H1 (cell line): ENCODE data around the gene PRRG4. TPM values are rescaled to one million over a fixed set of nuclear protein-coding genes. Genes with fewer than 3 reads are reported as not detected.
A peak's percentile ranks its signal among the peaks of the same experiment; 100 is the strongest.

ENCODE experiments used
- CTCF ChIA-PET: fragments of 300-600 bp; sonication (Branson Sonifier 250); formaldehyde crosslinking; loops from one replicate; lab custom pipeline; 2021; ENCODE audit not compliant: partially characterized antibody; lab: Charles Lee
- POLR2A ChIA-PET: fragments of 300-600 bp; sonication (Branson Sonifier 250); formaldehyde crosslinking; loops from one replicate; lab custom pipeline; 2021; ENCODE audit warnings: inconsistent platforms; ENCODE audit not compliant: partially characterized antibody; lab: Charles Lee
- DNase-seq, 2 experiments: peaks; one replicate each; pipeline versions ENCODE4 v3.0.0 to v3.0.0-alpha.2; 2010 to 2022; ENCODE audit warnings: low spot score in 2 of 2, low read depth in 1 of 2, mixed read lengths in 1 of 2
- FAIRE-seq: peaks from 2 replicates; lab custom pipeline; 2011; peaks lifted over from hg19 to GRCh38; lab: Jason Lieb, UNC
- H2AFZ ChIP-seq: 2 replicates; pipeline ENCODE4 v1.8.1; 2012; ENCODE audit warnings: low read length, inconsistent platforms
- H2AK5ac ChIP-seq: 2 replicates; pipeline ENCODE4 v1.6.1; 2013; ENCODE audit warnings: low read depth, low read length
- H2BK120ac ChIP-seq: replicated peaks from 2 replicates; pipeline ENCODE3; 2013; ENCODE audit warnings: low read depth, low read length, inconsistent platforms
- H2BK12ac ChIP-seq: 2 replicates; pipeline ENCODE4 v1.6.1; 2013; ENCODE audit warnings: low read depth, low read length
- H2BK15ac ChIP-seq: 2 replicates; pipeline ENCODE4 v1.6.1; 2013; ENCODE audit warnings: low read length
- H2BK20ac ChIP-seq: 2 replicates; pipeline ENCODE4 v1.6.1; 2013; ENCODE audit warnings: low read length
- H2BK5ac ChIP-seq: 2 replicates; pipeline ENCODE4 v1.6.1; 2013; ENCODE audit warnings: low read depth, low read length
- H3K14ac ChIP-seq: 2 replicates; pipeline ENCODE4 v1.6.1; 2013; ENCODE audit warnings: inconsistent platforms; ENCODE audit not compliant: insufficient read length
- H3K18ac ChIP-seq: 2 replicates; pipeline ENCODE4 v1.6.1; 2013; ENCODE audit warnings: low read length; ENCODE audit errors: extremely low read depth
- H3K23ac ChIP-seq: 2 replicates; pipeline ENCODE4 v1.6.1; 2013; ENCODE audit warnings: inconsistent platforms; ENCODE audit not compliant: insufficient read length
- H3K23me2 ChIP-seq: 2 replicates; pipeline ENCODE4 v1.6.1; 2013; ENCODE audit warnings: low read depth, low read length
- H3K27ac ChIP-seq: 2 replicates; pipeline ENCODE4 v1.6.1; 2011; ENCODE audit warnings: low read depth, low read length, inconsistent platforms
- H3K27me3 ChIP-seq, 4 experiments: replicated peaks in 1 of 4; 1 replicate in 1 of 4; 2 replicates in 3 of 4; pipeline versions ENCODE4 v1.6.1 to v1.8.1; 2011 to 2013; ENCODE audit warnings: low read length in 3 of 4, mild to moderate bottlenecking in 3 of 4, inconsistent platforms in 2 of 4, mixed read lengths in 2 of 4, moderate library complexity in 1 of 4; ENCODE audit not compliant: control insufficient read depth in 3 of 4, insufficient read depth in 3 of 4; ENCODE audit errors: extremely low read depth in 1 of 4
- H3K36me3 ChIP-seq, 4 experiments: 2 replicates each; pipeline versions ENCODE4 v1.6.1 to v1.8.1; 2011 to 2013; ENCODE audit warnings: mild to moderate bottlenecking in 4 of 4, low read length in 3 of 4, moderate library complexity in 2 of 4, control low read depth in 1 of 4, inconsistent platforms in 1 of 4; ENCODE audit not compliant: insufficient read depth in 4 of 4, control insufficient read depth in 2 of 4
- H3K4ac ChIP-seq: replicated peaks from 2 replicates; pipeline ENCODE3; 2013; ENCODE audit warnings: low read length, low read depth, mixed read lengths, inconsistent platforms; ENCODE audit not compliant: insufficient read length
- H3K4me1 ChIP-seq, 4 experiments: replicated peaks in 1 of 4; 1 replicate in 1 of 4; 2 replicates in 3 of 4; pipeline versions ENCODE4 v1.6.1 to v1.8.1; 2011 to 2013; ENCODE audit warnings: low read length in 3 of 4, inconsistent platforms in 2 of 4, mixed read lengths in 1 of 4; ENCODE audit not compliant: insufficient read depth in 4 of 4, control insufficient read depth in 3 of 4
- H3K4me2 ChIP-seq, 2 experiments: 2 replicates each; pipeline versions ENCODE4 v1.6.1 to v1.8.1; 2011 to 2013; ENCODE audit warnings: low read depth in 2 of 2, low read length in 2 of 2, control low read depth in 1 of 2, inconsistent platforms in 1 of 2, mild to moderate bottlenecking in 1 of 2; ENCODE audit not compliant: insufficient read depth in 1 of 2
- H3K4me3 ChIP-seq, 4 experiments: fragments of 200-600, 300-600 bp in 1 of 4; sonication (generic), shearing (Covaris generic), sonication (Bioruptor Twin) in 1 of 4; 2 replicates each; pipeline versions ENCODE4 v1.5.1 to v1.8.1; 2011 to 2016; ENCODE audit warnings: low read length in 4 of 4, low read depth in 3 of 4, control low read depth in 2 of 4, inconsistent platforms in 2 of 4, mild to moderate bottlenecking in 2 of 4, mixed read lengths in 1 of 4, moderate library complexity in 1 of 4; ENCODE audit not compliant: insufficient read depth in 2 of 4; ENCODE audit errors: extremely low read depth in 1 of 4
- H3K56ac ChIP-seq: replicated peaks from 2 replicates; pipeline ENCODE3; 2013; ENCODE audit warnings: low read depth, mild to moderate bottlenecking, mixed read lengths, low read length, inconsistent platforms; ENCODE audit not compliant: insufficient read length
- H3K79me1 ChIP-seq: 2 replicates; pipeline ENCODE4 v1.6.1; 2013; ENCODE audit warnings: low read depth, low read length, control low read depth
- H3K79me2 ChIP-seq, 2 experiments: 2 replicates each; pipeline versions ENCODE4 v1.6.1 to v1.8.1; 2012 to 2013; ENCODE audit warnings: low read length in 2 of 2, mild to moderate bottlenecking in 2 of 2, inconsistent platforms in 1 of 2; ENCODE audit not compliant: insufficient read depth in 2 of 2, control insufficient read depth in 1 of 2
- H3K9ac ChIP-seq, 4 experiments: replicated peaks in 1 of 4; 1 replicate in 1 of 4; 2 replicates in 3 of 4; pipeline versions ENCODE4 v1.6.1 to v1.8.1; 2011 to 2013; ENCODE audit warnings: low read depth in 3 of 4, low read length in 3 of 4, control low read depth in 2 of 4, mild to moderate bottlenecking in 2 of 4, moderate library complexity in 2 of 4, inconsistent platforms in 1 of 4; ENCODE audit errors: extremely low read depth in 1 of 4
- H3K9me3 ChIP-seq, 2 experiments: 2 replicates each; pipeline versions ENCODE4 v1.6.1 to v1.8.1; 2012 to 2013; ENCODE audit warnings: mild to moderate bottlenecking in 2 of 2, moderate library complexity in 2 of 2, control low read depth in 1 of 2, inconsistent platforms in 1 of 2, low read depth in 1 of 2, low read length in 1 of 2, mixed read lengths in 1 of 2; ENCODE audit not compliant: insufficient read depth in 2 of 2
- H4K20me1 ChIP-seq, 2 experiments: replicated peaks in 1 of 2; 2 replicates each; pipeline versions ENCODE3 to v1.8.1; 2011 to 2013; ENCODE audit warnings: inconsistent platforms in 2 of 2, low read length in 2 of 2, mild to moderate bottlenecking in 1 of 2; ENCODE audit not compliant: insufficient read depth in 2 of 2, control insufficient read depth in 1 of 2
- H4K5ac ChIP-seq: 2 replicates; pipeline ENCODE4 v1.6.1; 2013; ENCODE audit warnings: low read length, low read depth, mixed read lengths, inconsistent platforms; ENCODE audit not compliant: insufficient read length
- H4K8ac ChIP-seq: 2 replicates; pipeline ENCODE4 v1.8.0; 2013; ENCODE audit warnings: mild to moderate bottlenecking, moderate library complexity, low read length, inconsistent platforms; ENCODE audit not compliant: insufficient read depth; ENCODE audit errors: extremely low read depth
- H4K91ac ChIP-seq: replicated peaks from 2 replicates; pipeline ENCODE3; 2013; ENCODE audit warnings: low read length, mixed read lengths, inconsistent platforms; ENCODE audit not compliant: insufficient read length
- CEBPB ChIP-seq: IDR thresholded peaks from 2 replicates; pipeline ENCODE4 v1.6.1; 2012; ENCODE audit warnings: low read depth, low read length
- RAD21 ChIP-seq, 2 experiments: IDR thresholded peaks in 1 of 2; conservative IDR thresholded peaks in 1 of 2; 2 replicates each; pipeline ENCODE4 v1.6.1; 2011; ENCODE audit warnings: low read depth in 2 of 2, low read length in 2 of 2, improper control_type of control experiment in 1 of 2, inconsistent platforms in 1 of 2, mild to moderate bottlenecking in 1 of 2, moderate library complexity in 1 of 2
- SUZ12 ChIP-seq: fragments of 200-600 bp; sonication (generic); IDR thresholded peaks from 2 replicates; pipeline ENCODE4 v1.6.1; 2012; ENCODE audit warnings: mild to moderate bottlenecking, inconsistent platforms, low read length, moderate library complexity, mixed read lengths
- WGBS, 2 experiments: shearing (Covaris generic) in 1 of 2; methylation state at CpG; one replicate each; pipeline versions ENCODE4 v1.1.6 to v1.1.7; 2013 to 2015; ENCODE audit warnings: low lambda C conversion rate in 2 of 2, mixed read lengths in 2 of 2, inconsistent platforms in 1 of 2, low coverage in 1 of 2, missing lambda C conversion rate in 1 of 2; ENCODE audit not compliant: insufficient replicate concordance in 2 of 2, insufficient coverage in 1 of 2, insufficient read length in 1 of 2; ENCODE audit errors: extremely low coverage in 1 of 2, missing lambda C conversion rate in 1 of 2; 5-methylcytosine and 5-hydroxymethylcytosine counted together
- polyA plus RNA-seq, 7 experiments: library from polyadenylated mRNA; depleted of rRNA in 3 of 7; stranded (reverse) in 5 of 7; unstranded in 2 of 7; fragments of >200 nt in 5 of 7; fragments of 200-250 nt in 2 of 7; gene quantifications; 1 replicate in 5 of 7; 2 replicates in 1 of 7; 4 replicates in 1 of 7; pipeline versions ENCODE4 v1.2.1 to v1.2.3, GENCODE V29; 2011 to 2013; ENCODE audit warnings: missing spikeins in 2 of 7, mixed read lengths in 2 of 7
- total RNA-seq: library from RNA; stranded (reverse); fragmentation: NEBNext Ultra II Directional; extraction: Animal tissue kit (Norgen Biotek cat#: 25700); gene quantifications from 2 replicates; pipeline ENCODE4 v1.2.1, GENCODE V29; 2021

PRRG4 gene
- total and polyA plus RNA-seq, 2 of the 8 experiments (the other 6 are each of a cell fraction or from before 2014, with no cell fraction given) = 0.65 to 1.7 TPM

- Histone ChIP-seq H4K20me1 (no peaks in the 10 kb centered on the region), H3K4me2 (no peak overlapping the region), H3K4ac (no peak overlapping the region), H3K79me2 (no peaks in the 10 kb centered on the region), H3K23ac (no peak overlapping the region), H4K8ac (no peak overlapping the region), H3K9me3 (no peaks in the 10 kb centered on the region; a peak in 1 of 4 replicates), H3K9ac (no peak overlapping the region), H3K14ac (no peak overlapping the region), H4K5ac (no peak overlapping the region), H2BK5ac (no peak overlapping the region), H3K36me3 (no peaks in the 10 kb centered on the region), H3K27me3 (no peaks in the 10 kb centered on the region; a peak in 1 of 7 replicates), H3K4me3 (no peak overlapping the region), H2AK5ac (no peak overlapping the region), H3K23me2 (no peaks in the 10 kb centered on the region), H2AFZ (no peak overlapping the region), H2BK12ac (no peak overlapping the region), H4K91ac (no peak overlapping the region), H3K4me1 (no peaks in the 10 kb centered on the region), H2BK15ac (no peak overlapping the region), H2BK20ac (no peak overlapping the region), H3K18ac (no peak overlapping the region), H3K56ac (no peak overlapping the region), H2BK120ac (no peak overlapping the region), H3K79me1 (no peaks in the 10 kb centered on the region), H3K27ac (no peak overlapping the region)
- no peak for FAIRE-seq
- 74% methylated on average over 4 of the region's 4 CpGs; no CpG with 5 or more reads in 1 of the 2 experiments for WGBS, 2 experiments
- TF ChIP-seq RAD21 (IDR thresholded peaks at IDR 0.05 in 1 of 2, conservative IDR thresholded peaks at IDR 0.05 in 1 of 2; ENCODE audit: low read depth in 2 of 2, low read length in 2 of 2) (no peak), SUZ12 (no peak), CEBPB (peak; percentile 29; the same call in 1 of the 2 replicates)
- CTCF ChIA-PET = interaction anchor here (0.6 to 1.3 kb wide), 4 partner anchors 9 to 42 kb away, joined by 3 to 5 read pairs (median 4); no protein-coding TSS in a partner anchor
- no peak for DNase-seq
- POLR2A ChIA-PET = interaction anchor here (0.9 kb wide), 1 partner anchor 49 kb away, joined by 4 read pairs; no protein-coding TSS in a partner anchor
Measured at GRCh38 chr11:32852207-32852606, 22.5 kb downstream of the PRRG4 start.
